Pancreas (tissue), 10 donors: ENCODE results near the gene VAC14. TPM values are rescaled to one million over a fixed set of nuclear protein-coding genes. Genes with fewer than 3 reads are reported as not detected.
A peak's percentile ranks its signal among the peaks of the same experiment; 100 is the strongest.

ENCODE experiments used
- ATAC-seq, 4 donors: fragments of 200-7000 bp; cut with Tn5 transposase; one replicate each; pipeline versions ENCODE4 v1.8.0 to v1.9.1; 2020; ENCODE audit warnings: mild to moderate bottlenecking in 4 of 4, moderate library complexity in 4 of 4
- DNase-seq, 6 donors: peaks; one replicate each; pipeline ENCODE4 v3.0.0-alpha.2; 2020
- FAIRE-seq: peaks from 2 replicates; lab custom pipeline; 2012; peaks lifted over from hg19 to GRCh38; lab: Jason Lieb, UNC
- H3K27ac ChIP-seq, 4 donors: fragments of 200-600 bp; sonication (generic); 1 replicate in 3 of 4; 2 replicates in 1 of 4; pipeline versions ENCODE4 v1.5.0 to v1.8.0; 2020
- H3K27me3 ChIP-seq, 4 donors: fragments of 200-600 bp; one replicate each; pipeline ENCODE4 v1.8.0; 2021
- H3K36me3 ChIP-seq, 3 donors: fragments of 200-600 bp; sonication (generic) in 1 of 3; one replicate each; pipeline versions ENCODE4 v1.5.0 to v1.8.0; 2020 to 2021
- H3K4me1 ChIP-seq, 3 donors: fragments of 200-600 bp; one replicate each; pipeline ENCODE4 v1.8.0; 2021
- H3K4me3 ChIP-seq, 4 donors: fragments of 200-600 bp; sonication (generic) in 2 of 4; one replicate each; pipeline versions ENCODE4 v1.5.0 to v1.8.0; 2020 to 2021
- H3K9me3 ChIP-seq, 4 donors: fragments of 200-600 bp; one replicate each; pipeline ENCODE4 v1.8.0; 2021
- WGBS, 2 donors: extraction: QIAGEN DNeasy Blood & Tissue Kit; methylation state at CpG; one replicate each; pipeline ENCODE4 v1.1.7; 2013; 5-methylcytosine and 5-hydroxymethylcytosine counted together
- intact Hi-C, 3 donors: fragments of 100-400 bp; cut with DNase I; formaldehyde crosslinking; loops; one replicate each; pipeline versions ENCODE4 v1.11.1 to v1.14.2; 2022
- polyA plus RNA-seq, 2 donors: library from polyadenylated mRNA; stranded (reverse); fragments of 200-250 nt; gene quantifications; one replicate each; pipeline ENCODE4 v1.2.3, GENCODE V29; 2013
- total RNA-seq, 6 donors: library from RNA; stranded (reverse); fragmentation: NEBNext Ultra II Directional in 4 of 6; extraction: Animal tissue kit (Norgen Biotek cat#: 25700) in 4 of 6; gene quantifications; one replicate each; pipeline versions ENCODE4 v1.2.1 to v1.2.4, GENCODE V29; 2021 to 2023
- TF ChIP-seq, protein P1 (sequence below), 4 donors: fragments of 200-600 bp; sonication (generic) in 3 of 4; IDR thresholded peaks; one replicate each; pipeline versions ENCODE4 v1.5.0 to v1.8.0; 2021; ENCODE audit warnings: antibody characterized with exemption in 4 of 4
- donor health status: healthy with polysubstance abuse.
- donor health status: DM: no; HTN: no; CAD: no; lungs with moderate emphysema.
- donor health status: DM: no; HTN: no; CAD: no.
- donor health status: control.
- donor health status: control.
- donor health status: Bipolar disorder and iron deficiency.
- donor health status: DM: yes; HTN: yes; CAD: no.
- donor health status: DM: no; HTN: no; CAD: no.
- donor health status: DM: no; HTN: no; CAD: no.
- donor health status: DM: yes; HTN: yes; CAD: no.

Gene VAC14
- total and polyA plus RNA-seq, 8 donors = 9.6 to 36.3 (median 14.9) TPM

DNA sequence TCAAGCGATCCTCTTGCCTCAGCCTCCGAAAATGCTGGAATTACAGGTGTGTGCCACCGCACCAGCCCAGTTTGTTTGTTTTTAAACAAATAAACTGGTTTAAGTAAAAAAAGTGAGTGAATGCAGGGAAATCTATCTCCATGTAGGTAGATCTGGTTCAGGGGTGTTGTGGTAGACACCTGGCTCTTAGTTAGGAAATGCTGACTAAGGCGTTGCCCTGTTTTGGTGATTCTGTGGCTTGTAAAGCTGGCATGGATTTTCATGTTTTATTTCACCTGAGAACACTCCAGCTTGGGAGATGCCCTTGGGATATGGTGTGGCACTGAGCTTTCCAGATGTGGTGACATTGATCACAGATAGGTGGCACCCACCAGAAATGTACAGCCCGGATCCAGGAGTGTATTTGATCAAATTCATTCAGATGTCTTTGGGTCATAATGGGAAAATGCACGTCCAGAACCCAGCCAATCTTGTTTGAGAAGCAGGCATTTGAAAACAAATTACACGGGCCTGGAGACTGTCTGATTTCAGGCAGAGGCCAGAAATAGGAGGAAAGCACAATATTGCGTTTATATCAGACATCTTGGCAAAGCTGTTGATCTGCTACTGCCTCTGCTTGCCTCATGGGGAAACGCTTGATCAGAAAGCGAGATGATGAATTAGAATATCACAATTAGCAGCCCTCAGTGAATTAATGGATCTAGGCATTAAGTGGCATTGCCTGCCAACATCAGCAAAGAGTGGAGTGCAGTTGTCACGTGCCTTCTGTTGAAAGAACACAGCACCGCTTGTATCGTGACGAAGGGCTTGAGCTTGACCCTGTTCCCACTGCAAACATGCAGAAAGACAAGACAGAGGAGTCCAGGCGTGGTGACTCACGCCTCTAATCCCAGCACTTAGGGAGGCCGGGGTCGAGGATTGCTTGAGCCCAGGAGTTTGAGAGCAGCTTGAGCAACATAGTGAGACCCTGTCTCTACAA is 161.9 kb downstream of the VAC14 start:
- intact Hi-C loops = no loop called here
- Histone ChIP-seq H3K36me3 (no peaks in the 10 kb centered on the region), H3K4me1 (no peaks in the 10 kb centered on the region), H3K9me3 (no peaks in the 10 kb centered on the region), H3K27ac (no peak overlapping the region), H3K4me3 (no peak overlapping the region), H3K27me3 (no peaks in the 10 kb centered on the region)
- 60 to 63% methylated on average over 18 of the region's 18 CpGs for WGBS, 2 donors
- FAIRE-seq = no peak
- TF ChIP-seq, protein P1, sequence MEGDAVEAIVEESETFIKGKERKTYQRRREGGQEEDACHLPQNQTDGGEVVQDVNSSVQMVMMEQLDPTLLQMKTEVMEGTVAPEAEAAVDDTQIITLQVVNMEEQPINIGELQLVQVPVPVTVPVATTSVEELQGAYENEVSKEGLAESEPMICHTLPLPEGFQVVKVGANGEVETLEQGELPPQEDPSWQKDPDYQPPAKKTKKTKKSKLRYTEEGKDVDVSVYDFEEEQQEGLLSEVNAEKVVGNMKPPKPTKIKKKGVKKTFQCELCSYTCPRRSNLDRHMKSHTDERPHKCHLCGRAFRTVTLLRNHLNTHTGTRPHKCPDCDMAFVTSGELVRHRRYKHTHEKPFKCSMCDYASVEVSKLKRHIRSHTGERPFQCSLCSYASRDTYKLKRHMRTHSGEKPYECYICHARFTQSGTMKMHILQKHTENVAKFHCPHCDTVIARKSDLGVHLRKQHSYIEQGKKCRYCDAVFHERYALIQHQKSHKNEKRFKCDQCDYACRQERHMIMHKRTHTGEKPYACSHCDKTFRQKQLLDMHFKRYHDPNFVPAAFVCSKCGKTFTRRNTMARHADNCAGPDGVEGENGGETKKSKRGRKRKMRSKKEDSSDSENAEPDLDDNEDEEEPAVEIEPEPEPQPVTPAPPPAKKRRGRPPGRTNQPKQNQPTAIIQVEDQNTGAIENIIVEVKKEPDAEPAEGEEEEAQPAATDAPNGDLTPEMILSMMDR (IDR thresholded peaks at IDR 0.05) = no peak
- peak in 2 of 4 donors; percentile 48 to 62 for ATAC-seq
- no peak for DNase-seq

Other genes starting within 250 kb of the VAC14 start
- gene IL34, start 154.6 kb downstream of the VAC14 start, total RNA-seq = 1 to 10 TPM in 4 of 6 donors, under 1 TPM in 2; 0.51 to 3.9 (median 1.2) TPM
- 1 to 10 TPM; 2.6 to 2.7 TPM for gene IL34, start 154.6 kb downstream of the VAC14 start, polyA plus RNA-seq
- 10 to 100 TPM in 2 of 6 donors, 1 to 10 TPM in 4; 5.0 to 17.3 (median 8.5) TPM for gene MTSS2, start 115.1 kb downstream of the VAC14 start, total RNA-seq
- gene MTSS2, start 115.1 kb downstream of the VAC14 start, polyA plus RNA-seq = 10 to 100 TPM; 34.3 to 39.1 TPM